Thyroid gland (tissue), 4 donors: ENCODE measurements around the gene IRX4.

Source experiments
- CTCF ChIP-seq, 6 experiments: fragments of 200-600 bp in 3 of 6; fragments of 450-650 bp in 3 of 6; sonication (generic) in 3 of 6; IDR thresholded peaks; one replicate each; pipeline ENCODE4 v1.5.1; 2016 to 2019; ENCODE audit warnings: antibody characterized with exemption in 6 of 6, mild to moderate bottlenecking in 2 of 6, inconsistent platforms in 1 of 6, moderate library complexity in 1 of 6
- POLR2A ChIP-seq, 2 donors: fragments of 450-650 bp; IDR thresholded peaks; one replicate each; pipeline ENCODE4 v1.6.1; 2017; ENCODE audit warnings: antibody characterized with exemption in 2 of 2, mild to moderate bottlenecking in 2 of 2, moderate library complexity in 1 of 2

- no peak for TF ChIP-seq CTCF (IDR thresholded peaks at IDR 0.05)
- TF ChIP-seq POLR2A (IDR thresholded peaks at IDR 0.05): no peak
Measured at GRCh38 chr5:1897386-1897785, 14.7 kb upstream of the IRX4 start.
